ENCODE data around the gene BMPER.

The BMPER gene

DNA sequence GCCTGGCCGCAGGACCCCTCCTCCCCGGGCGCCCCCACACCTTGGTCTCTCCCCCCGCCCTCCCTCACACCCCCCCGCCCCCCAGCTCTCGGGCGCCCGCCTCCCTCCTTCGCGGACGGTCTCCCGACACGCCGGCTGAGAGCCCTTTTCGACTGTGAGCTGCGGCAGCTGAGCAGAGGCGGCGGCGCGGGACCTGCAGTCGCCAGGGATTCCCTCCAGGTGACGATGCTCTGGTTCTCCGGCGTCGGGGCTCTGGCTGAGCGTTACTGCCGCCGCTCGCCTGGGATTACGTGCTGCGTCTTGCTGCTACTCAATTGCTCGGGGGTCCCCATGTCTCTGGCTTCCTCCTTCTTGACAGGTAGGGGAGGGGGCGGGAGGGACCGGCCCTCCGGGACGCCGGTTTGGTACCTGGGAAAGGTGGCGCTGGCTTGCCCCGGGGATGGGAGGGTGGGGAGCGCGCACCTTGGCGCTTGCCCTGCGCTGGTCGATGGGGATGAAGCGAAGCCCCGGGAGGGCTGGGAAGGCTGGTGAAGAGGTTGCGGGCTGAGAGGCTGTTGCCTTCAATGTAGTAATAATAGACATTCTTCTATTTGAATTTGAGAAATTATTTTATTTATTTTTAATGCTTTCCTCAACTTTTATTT lies at the start of gene BMPER:
Gene BMPER (plus strand): TSS at position 151 of the 644 bp plus-strand sequence. CDS start 75 bp downstream, at position 226.
- H3K27ac ChIP-seq (ENCODE audit: low read length) = no peak within 1 kb of the TSS
- peaks cover 0 to 4% of the 10 kb centered on the region in 2 donors for H3K4me1 ChIP-seq (ENCODE audit: control insufficient read depth in 1 of 2, insufficient read depth in 2 of 2, low read length in 2 of 2)
- H3K4me3 ChIP-seq (ENCODE audit: low read depth in 1 of 2, low read length in 2 of 2) = peak within 1 kb of the TSS; percentile 62 to 88
- no peaks in the 10 kb centered on the region for H3K9me3 ChIP-seq (ENCODE audit: control insufficient read depth in 1 of 2, low read length in 2 of 2)
- H3K27me3 ChIP-seq (ENCODE audit: low read depth, low read length) = no peaks in the 10 kb centered on the region
- H3K36me3 ChIP-seq (ENCODE audit: control insufficient read depth in 1 of 2, insufficient read depth in 2 of 2, low read length in 2 of 2) = peaks cover 0 to 4% of the 10 kb centered on the region in 2 donors

GRCh38 chr7:33861947-33862346 lies 43.4 kb upstream of the BMPER start:
- no peaks in the 10 kb centered on the region for H3K9me3 ChIP-seq (ENCODE audit: control insufficient read depth in 1 of 2, low read length in 2 of 2)

DNA sequence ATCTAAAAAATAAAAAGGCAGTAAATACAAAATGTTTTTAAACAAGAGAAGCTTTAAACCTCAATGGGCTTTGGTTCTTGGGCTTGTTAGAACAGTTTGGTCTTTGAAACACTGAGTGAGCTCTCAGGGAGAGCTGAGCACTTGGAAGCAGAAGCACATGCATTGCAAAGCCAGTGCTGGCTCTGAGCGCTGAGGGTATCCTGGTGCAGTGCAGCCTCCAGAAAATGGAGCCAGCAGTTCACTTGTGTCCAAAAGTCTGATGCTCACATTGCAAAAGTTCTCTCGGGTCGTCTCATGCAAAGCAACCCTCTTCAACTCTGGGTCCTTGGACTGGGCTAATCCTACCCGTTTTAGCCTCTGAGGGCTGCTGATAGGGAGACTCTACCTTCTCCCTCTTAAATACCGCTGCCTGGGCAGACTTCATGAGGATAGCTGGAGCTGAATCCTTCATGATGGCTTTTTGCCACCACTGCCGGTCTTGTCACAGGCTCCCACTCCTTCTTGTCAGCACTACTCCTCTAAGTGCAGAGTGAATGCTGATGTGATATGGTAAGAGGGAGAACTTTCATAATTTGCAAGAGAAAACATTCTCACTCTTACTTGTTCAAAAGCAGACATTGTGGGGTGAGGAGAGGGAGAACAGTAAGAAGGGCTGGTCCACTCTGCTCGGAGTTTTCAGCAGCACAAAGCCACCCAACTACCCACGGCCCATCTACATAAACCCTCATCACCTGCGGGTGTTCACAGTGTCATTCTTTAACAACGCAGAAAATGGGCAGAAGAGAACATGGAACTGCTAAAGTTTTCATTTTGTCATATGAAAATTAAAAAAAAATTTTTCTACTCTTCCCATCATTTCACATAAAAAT lies 42.2 kb upstream of the BMPER start:
- H3K27me3 ChIP-seq (ENCODE audit: low read depth, low read length) = no peaks in the 10 kb centered on the region
- H3K4me1 ChIP-seq (ENCODE audit: control insufficient read depth in 1 of 2, insufficient read depth in 2 of 2, low read length in 2 of 2) = no peaks in the 10 kb centered on the region
- no peak overlapping the region for H3K4me3 ChIP-seq (ENCODE audit: low read depth in 1 of 2, low read length in 2 of 2)
- H3K9me3 ChIP-seq (ENCODE audit: control insufficient read depth in 1 of 2, low read length in 2 of 2) = no peaks in the 10 kb centered on the region
- no peak overlapping the region for H3K27ac ChIP-seq (ENCODE audit: low read length)
- no peaks in the 10 kb centered on the region for H3K36me3 ChIP-seq (ENCODE audit: control insufficient read depth in 1 of 2, insufficient read depth in 2 of 2, low read length in 2 of 2)

More at GRCh38 chr7:33861947-33862346, 43.4 kb upstream of the BMPER start:
- Histone ChIP-seq H3K27ac (ENCODE audit: low read length) (no peak overlapping the region), H3K4me3 (ENCODE audit: low read depth in 1 of 2, low read length in 2 of 2) (no peak overlapping the region), H3K4me1 (ENCODE audit: control insufficient read depth in 1 of 2, insufficient read depth in 2 of 2, low read length in 2 of 2) (no peaks in the 10 kb centered on the region), H3K27me3 (ENCODE audit: low read depth, low read length) (no peaks in the 10 kb centered on the region), H3K36me3 (ENCODE audit: control insufficient read depth in 1 of 2, insufficient read depth in 2 of 2, low read length in 2 of 2) (no peaks in the 10 kb centered on the region)

DNA sequence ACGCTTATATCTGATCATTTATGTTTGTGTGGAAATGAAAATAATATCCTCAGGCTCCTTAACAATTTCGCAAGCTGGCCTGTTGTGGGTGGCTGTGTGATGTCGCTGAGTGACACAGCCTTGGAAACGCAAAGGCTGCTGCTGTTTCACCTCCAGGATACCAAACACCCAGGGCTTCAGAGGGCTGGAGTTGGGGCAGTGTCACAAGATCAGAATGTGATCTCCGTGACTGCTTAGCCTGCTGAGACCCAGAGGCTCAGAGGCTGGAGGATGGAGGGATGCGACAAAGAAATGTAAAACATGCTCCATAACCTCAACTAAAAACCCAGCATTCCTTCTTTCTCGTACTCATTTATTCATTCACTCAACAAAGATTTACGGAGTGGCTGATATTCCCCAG lies 37.2 kb upstream of the BMPER start:
- Histone ChIP-seq H3K27ac (ENCODE audit: low read length) (no peak overlapping the region), H3K27me3 (ENCODE audit: low read depth, low read length) (no peaks in the 10 kb centered on the region)

GRCh38 chr7:33869176-33869575 lies 36.2 kb upstream of the BMPER start:
- Histone ChIP-seq H3K27me3 (ENCODE audit: low read depth, low read length) (no peaks in the 10 kb centered on the region), H3K4me3 (ENCODE audit: low read depth in 1 of 2, low read length in 2 of 2) (no peak overlapping the region)

More for the DNA sequence above, 37.2 kb upstream of the BMPER start:
- Histone ChIP-seq H3K4me3 (ENCODE audit: low read depth in 1 of 2, low read length in 2 of 2) (no peak overlapping the region), H3K9me3 (ENCODE audit: control insufficient read depth in 1 of 2, low read length in 2 of 2) (no peaks in the 10 kb centered on the region), H3K36me3 (ENCODE audit: control insufficient read depth in 1 of 2, insufficient read depth in 2 of 2, low read length in 2 of 2) (no peaks in the 10 kb centered on the region), H3K4me1 (ENCODE audit: control insufficient read depth in 1 of 2, insufficient read depth in 2 of 2, low read length in 2 of 2) (no peaks in the 10 kb centered on the region)

GRCh38 chr7:33870120-33870519 lies 35.2 kb upstream of the BMPER start:
- Histone ChIP-seq H3K4me1 (ENCODE audit: control insufficient read depth in 1 of 2, insufficient read depth in 2 of 2, low read length in 2 of 2) (no peaks in the 10 kb centered on the region), H3K27ac (ENCODE audit: low read length) (no peak overlapping the region), H3K36me3 (ENCODE audit: control insufficient read depth in 1 of 2, insufficient read depth in 2 of 2, low read length in 2 of 2) (no peaks in the 10 kb centered on the region), H3K9me3 (ENCODE audit: control insufficient read depth in 1 of 2, low read length in 2 of 2) (no peaks in the 10 kb centered on the region), H3K27me3 (ENCODE audit: low read depth, low read length) (no peaks in the 10 kb centered on the region), H3K4me3 (ENCODE audit: low read depth in 1 of 2, low read length in 2 of 2) (no peak overlapping the region)

More at GRCh38 chr7:33869176-33869575, 36.2 kb upstream of the BMPER start:
- no peaks in the 10 kb centered on the region for H3K36me3 ChIP-seq (ENCODE audit: control insufficient read depth in 1 of 2, insufficient read depth in 2 of 2, low read length in 2 of 2)
- no peak overlapping the region for H3K27ac ChIP-seq (ENCODE audit: low read length)
- no peaks in the 10 kb centered on the region for H3K4me1 ChIP-seq (ENCODE audit: control insufficient read depth in 1 of 2, insufficient read depth in 2 of 2, low read length in 2 of 2)
- H3K9me3 ChIP-seq (ENCODE audit: control insufficient read depth in 1 of 2, low read length in 2 of 2) = no peaks in the 10 kb centered on the region

DNA sequence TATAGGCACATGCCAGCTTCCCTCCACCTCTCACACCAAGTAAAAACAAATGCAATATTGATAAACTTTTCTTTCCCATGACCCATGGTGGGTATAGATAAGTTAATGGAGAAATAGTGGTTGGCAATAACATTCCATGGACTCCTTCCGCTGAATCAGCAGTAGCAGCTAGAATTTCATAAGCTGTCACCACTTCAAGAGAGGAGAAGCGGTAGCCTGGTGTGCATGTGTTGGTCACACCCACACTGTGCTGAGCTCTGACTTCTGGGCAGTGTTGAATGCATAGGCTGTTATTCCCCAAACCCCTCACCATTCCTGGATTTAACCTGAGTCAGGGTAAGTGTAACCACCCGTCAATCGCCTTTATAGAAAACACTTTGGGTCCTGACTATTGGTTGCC lies 32.5 kb upstream of the BMPER start:
- H3K27ac ChIP-seq (ENCODE audit: low read length) = no peak overlapping the region
- no peaks in the 10 kb centered on the region for H3K4me1 ChIP-seq (ENCODE audit: control insufficient read depth in 1 of 2, insufficient read depth in 2 of 2, low read length in 2 of 2)
- no peaks in the 10 kb centered on the region for H3K36me3 ChIP-seq (ENCODE audit: control insufficient read depth in 1 of 2, insufficient read depth in 2 of 2, low read length in 2 of 2)
- H3K9me3 ChIP-seq (ENCODE audit: control insufficient read depth in 1 of 2, low read length in 2 of 2) = no peaks in the 10 kb centered on the region
- H3K27me3 ChIP-seq (ENCODE audit: low read depth, low read length) = no peaks in the 10 kb centered on the region
- no peak overlapping the region for H3K4me3 ChIP-seq (ENCODE audit: low read depth in 1 of 2, low read length in 2 of 2)

DNA sequence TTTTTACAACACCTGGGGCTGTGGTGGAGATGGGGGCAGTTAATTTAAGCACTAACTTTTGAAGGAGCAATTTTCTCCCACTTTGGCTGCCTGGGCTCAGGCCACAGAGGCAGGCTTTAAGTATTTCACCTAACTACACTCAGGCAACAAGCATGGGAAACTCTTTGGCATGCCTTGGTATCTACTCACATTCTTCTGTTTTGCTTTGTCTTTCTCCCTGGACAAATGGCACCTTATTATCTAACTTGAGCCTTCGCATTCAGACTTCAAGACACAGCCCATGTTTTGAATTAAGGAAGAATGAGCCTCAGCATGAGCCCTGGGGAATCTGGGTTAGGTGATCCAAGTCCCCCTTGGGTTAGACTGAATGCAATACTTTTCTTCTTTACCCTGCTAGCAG lies 31.8 kb upstream of the BMPER start:
- H3K4me1 ChIP-seq (ENCODE audit: control insufficient read depth in 1 of 2, insufficient read depth in 2 of 2, low read length in 2 of 2) = no peaks in the 10 kb centered on the region
- no peak overlapping the region for H3K4me3 ChIP-seq (ENCODE audit: low read depth in 1 of 2, low read length in 2 of 2)
- H3K36me3 ChIP-seq (ENCODE audit: control insufficient read depth in 1 of 2, insufficient read depth in 2 of 2, low read length in 2 of 2) = no peaks in the 10 kb centered on the region
- H3K9me3 ChIP-seq (ENCODE audit: control insufficient read depth in 1 of 2, low read length in 2 of 2) = no peaks in the 10 kb centered on the region
- H3K27me3 ChIP-seq (ENCODE audit: low read depth, low read length) = no peaks in the 10 kb centered on the region
- H3K27ac ChIP-seq (ENCODE audit: low read length) = no peak overlapping the region

GRCh38 chr7:33873981-33874750 lies 31.2 kb upstream of the BMPER start:
- H3K4me3 ChIP-seq (ENCODE audit: low read depth in 1 of 2, low read length in 2 of 2) = no peak overlapping the region
- no peaks in the 10 kb centered on the region for H3K9me3 ChIP-seq (ENCODE audit: control insufficient read depth in 1 of 2, low read length in 2 of 2)
- no peaks in the 10 kb centered on the region for H3K36me3 ChIP-seq (ENCODE audit: control insufficient read depth in 1 of 2, insufficient read depth in 2 of 2, low read length in 2 of 2)
- no peak overlapping the region for H3K27ac ChIP-seq (ENCODE audit: low read length)
- H3K27me3 ChIP-seq (ENCODE audit: low read depth, low read length) = no peaks in the 10 kb centered on the region
- no peaks in the 10 kb centered on the region for H3K4me1 ChIP-seq (ENCODE audit: control insufficient read depth in 1 of 2, insufficient read depth in 2 of 2, low read length in 2 of 2)

- Histone ChIP-seq H3K27me3 (ENCODE audit: low read depth, low read length) (no peaks in the 10 kb centered on the region), H3K4me1 (ENCODE audit: control insufficient read depth in 1 of 2, insufficient read depth in 2 of 2, low read length in 2 of 2) (no peaks in the 10 kb centered on the region), H3K4me3 (ENCODE audit: low read depth in 1 of 2, low read length in 2 of 2) (no peak overlapping the region), H3K36me3 (ENCODE audit: control insufficient read depth in 1 of 2, insufficient read depth in 2 of 2, low read length in 2 of 2) (no peaks in the 10 kb centered on the region), H3K9me3 (ENCODE audit: control insufficient read depth in 1 of 2, low read length in 2 of 2) (no peaks in the 10 kb centered on the region), H3K27ac (ENCODE audit: low read length) (no peak overlapping the region)
Observed at GRCh38 chr7:33874943-33875342, 30.4 kb upstream of the BMPER start.

DNA sequence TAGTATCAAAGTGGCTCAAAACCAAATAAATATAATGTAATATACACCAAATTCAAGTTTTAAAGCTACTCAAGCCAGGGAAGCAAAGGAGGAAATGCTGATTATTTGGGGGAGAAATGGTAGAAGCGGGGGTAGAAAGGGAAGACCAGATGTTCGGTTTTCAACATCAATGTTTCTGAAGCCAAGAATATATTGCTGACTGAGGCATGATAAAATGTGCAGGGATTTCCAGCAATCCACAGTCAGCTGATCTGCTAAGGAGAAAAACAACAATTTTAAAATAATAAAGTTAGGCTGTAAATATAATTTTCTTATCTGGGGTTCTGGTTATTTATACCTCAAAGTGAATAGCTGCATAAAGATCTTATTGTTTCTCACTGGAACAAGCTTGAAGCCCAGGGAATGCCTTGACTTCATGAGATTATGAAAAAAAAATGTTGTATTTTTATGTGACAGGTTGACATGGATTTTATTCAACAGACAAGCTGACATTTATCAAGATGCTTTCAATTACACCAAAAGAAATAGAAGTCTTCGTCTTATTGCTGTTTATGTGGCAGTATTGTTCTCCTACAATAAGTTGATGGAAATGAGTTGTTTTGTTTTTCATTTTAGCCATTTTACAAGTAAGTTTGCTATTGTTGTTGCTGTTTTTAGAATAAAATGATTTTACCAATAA lies 28.6 kb upstream of the BMPER start:
- Histone ChIP-seq H3K27ac (ENCODE audit: low read length) (no peak overlapping the region), H3K4me3 (ENCODE audit: low read depth in 1 of 2, low read length in 2 of 2) (no peak overlapping the region)

More for the DNA sequence above, 28.6 kb upstream of the BMPER start:
- H3K9me3 ChIP-seq (ENCODE audit: control insufficient read depth in 1 of 2, low read length in 2 of 2) = no peaks in the 10 kb centered on the region
- H3K27me3 ChIP-seq (ENCODE audit: low read depth, low read length) = no peaks in the 10 kb centered on the region
- no peaks in the 10 kb centered on the region for H3K4me1 ChIP-seq (ENCODE audit: control insufficient read depth in 1 of 2, insufficient read depth in 2 of 2, low read length in 2 of 2)
- no peaks in the 10 kb centered on the region for H3K36me3 ChIP-seq (ENCODE audit: control insufficient read depth in 1 of 2, insufficient read depth in 2 of 2, low read length in 2 of 2)

All from muscle layer of duodenum (tissue), 2 donors.